ENCODE measurements around the gene KRTAP3-1. TPM values are rescaled to one million over a fixed set of nuclear protein-coding genes. Genes with fewer than 3 reads are reported as not detected.

Gene KRTAP3-1
- total RNA-seq, 1 experiment from 2014 or later, result not detected

GRCh38 chr17:40992666-40993065, 16.3 kb downstream of the KRTAP3-1 start:
- no peak overlapping the region for H2BK120ac ChIP-seq (ENCODE audit: low read depth, low read length, poor library complexity, severe bottlenecking)
- H4K5ac ChIP-seq (ENCODE audit: insufficient read length, low read depth, low read length), result no peak overlapping the region
- no peak overlapping the region for H3K56ac ChIP-seq (ENCODE audit: insufficient read length, low read depth, low read length)
- H3K23me2 ChIP-seq (ENCODE audit: insufficient read length, low read depth, low read length, poor library complexity, severe bottlenecking), result no peaks in the 10 kb centered on the region
- no peak overlapping the region for H2BK15ac ChIP-seq (ENCODE audit: low read depth, low read length)
- H3K79me2 ChIP-seq (ENCODE audit: insufficient read depth, low read length), result no peaks in the 10 kb centered on the region
- H3K4me1 Mint-ChIP-seq, result peaks cover 0 to 3% of the 10 kb centered on the region in 2 experiments; a peak in 1 of 4 replicates
- DNase-seq, result no peak
- no peak overlapping the region for H2BK12ac ChIP-seq (ENCODE audit: insufficient read length, low read depth, low read length)
- no peak overlapping the region for H2AK5ac ChIP-seq (ENCODE audit: insufficient read length, low read length)
- H3K4me1 ChIP-seq (ENCODE audit: insufficient read depth, low read length), result no peaks in the 10 kb centered on the region
- no peaks in the 10 kb centered on the region; a peak in 1 of 7 replicates for H3K36me3 Mint-ChIP-seq (ENCODE audit: insufficient read depth in 1 of 3, low read depth in 3 of 3)
- H3K27ac Mint-ChIP-seq, result no peak overlapping the region
- no peaks in the 10 kb centered on the region for H3K27me3 ChIP-seq (ENCODE audit: insufficient read depth, low read length)
- H3K4ac ChIP-seq (ENCODE audit: low read depth, low read length), result no peak overlapping the region
- H3K4me3 Mint-ChIP-seq, result no peak overlapping the region
- no peak overlapping the region for H3T11ph ChIP-seq (ENCODE audit: low read length)
- H3K9ac ChIP-seq (ENCODE audit: extremely low read depth, insufficient read length, low read length), result no peak overlapping the region
- H3K79me1 ChIP-seq (ENCODE audit: insufficient read depth, low read depth, low read length, poor library complexity, severe bottlenecking), result no peaks in the 10 kb centered on the region
- TF ChIP-seq, protein P1, sequence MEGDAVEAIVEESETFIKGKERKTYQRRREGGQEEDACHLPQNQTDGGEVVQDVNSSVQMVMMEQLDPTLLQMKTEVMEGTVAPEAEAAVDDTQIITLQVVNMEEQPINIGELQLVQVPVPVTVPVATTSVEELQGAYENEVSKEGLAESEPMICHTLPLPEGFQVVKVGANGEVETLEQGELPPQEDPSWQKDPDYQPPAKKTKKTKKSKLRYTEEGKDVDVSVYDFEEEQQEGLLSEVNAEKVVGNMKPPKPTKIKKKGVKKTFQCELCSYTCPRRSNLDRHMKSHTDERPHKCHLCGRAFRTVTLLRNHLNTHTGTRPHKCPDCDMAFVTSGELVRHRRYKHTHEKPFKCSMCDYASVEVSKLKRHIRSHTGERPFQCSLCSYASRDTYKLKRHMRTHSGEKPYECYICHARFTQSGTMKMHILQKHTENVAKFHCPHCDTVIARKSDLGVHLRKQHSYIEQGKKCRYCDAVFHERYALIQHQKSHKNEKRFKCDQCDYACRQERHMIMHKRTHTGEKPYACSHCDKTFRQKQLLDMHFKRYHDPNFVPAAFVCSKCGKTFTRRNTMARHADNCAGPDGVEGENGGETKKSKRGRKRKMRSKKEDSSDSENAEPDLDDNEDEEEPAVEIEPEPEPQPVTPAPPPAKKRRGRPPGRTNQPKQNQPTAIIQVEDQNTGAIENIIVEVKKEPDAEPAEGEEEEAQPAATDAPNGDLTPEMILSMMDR (conservative IDR thresholded peaks at IDR 0.05), result no peak
- H4K91ac ChIP-seq (ENCODE audit: insufficient read length, low read depth, low read length), result no peak overlapping the region
- H3K9me3 ChIP-seq (ENCODE audit: control insufficient read depth, low read depth, low read length), result no peaks in the 10 kb centered on the region
- WGBS (ENCODE audit: extremely low coverage, insufficient read length, low lambda C conversion rate), result no CpG with 5 or more reads among the region's 3 CpGs
- H3K9me3 Mint-ChIP-seq, result no peaks in the 10 kb centered on the region
- H4K20me1 ChIP-seq (ENCODE audit: control insufficient read depth, insufficient read depth, insufficient read length), result no peaks in the 10 kb centered on the region
- H3K4me2 ChIP-seq (ENCODE audit: insufficient read depth, insufficient read length, low read length), result no peak overlapping the region
- H3K27ac ChIP-seq (ENCODE audit: insufficient read length, low read depth, low read length), result no peak overlapping the region
- no peak overlapping the region for H3K23ac ChIP-seq (ENCODE audit: insufficient read length, low read depth, low read length)
- no peak overlapping the region for H2BK20ac ChIP-seq (ENCODE audit: low read depth, low read length, poor library complexity, severe bottlenecking)
- no peak overlapping the region for H4K8ac ChIP-seq (replicated peaks; ENCODE audit: insufficient read length, low read depth, low read length)
- H3K18ac ChIP-seq (ENCODE audit: insufficient read length, low read depth, low read length), result no peak overlapping the region
- no peak overlapping the region for H2BK5ac ChIP-seq (ENCODE audit: insufficient read length, low read length)
- no peaks in the 10 kb centered on the region; the same call in 1 of the 2 replicates for H3K27me3 Mint-ChIP-seq (ENCODE audit: low read depth)
- no peak overlapping the region for H3K14ac ChIP-seq (ENCODE audit: insufficient read depth, low read length)
- H2AFZ ChIP-seq (ENCODE audit: low read length), result no peak overlapping the region

All from H9 (cell line).